K562 (cell line): ENCODE results near the gene SLIT1. TPM values are rescaled to one million over a fixed set of nuclear protein-coding genes. Genes with fewer than 3 reads are reported as not detected.

Experiments
- ATAC-seq: fragments of 200-7000 bp; cut with Tn5 transposase; 3 replicates; pipeline ENCODE4 v1.9.1; 2020; ENCODE audit warnings: moderate library complexity
- BruUV-seq: library from RNA; stranded (reverse); fragments of 400-500 nt; replicated peaks from 2 replicates; lab custom pipeline; 2021; lab: Mats Ljungman, UMichigan
- CTCF ChIA-PET: fragments of 300-600 bp; formaldehyde crosslinking; extraction: SDS; loops from one replicate; lab custom pipeline; 2021; ENCODE audit warnings: low intra/inter-chr PET ratio; lab: Yijun Ruan, JAX
- POLR2A ChIA-PET: fragments of 300-600, 350-650 bp; sonication (Branson Sonifier 250); formaldehyde crosslinking; extraction: SDS; loops from one replicate; lab custom pipeline; 2021; ENCODE audit warnings: antibody characterized with exemption, inconsistent platforms; lab: Yijun Ruan, JAX
- DNase-seq, 4 experiments: peaks; one replicate each; pipeline versions ENCODE4 v3.0.0 to v3.0.0-alpha.2; 2011 to 2018; ENCODE audit warnings: low spot score in 3 of 4, mixed read lengths in 3 of 4; ENCODE audit errors: extremely low read depth in 1 of 4
- FAIRE-seq: peaks from 2 replicates; lab custom pipeline; 2011; peaks lifted over from hg19 to GRCh38; lab: Jason Lieb, UNC
- H2AFZ ChIP-seq: 2 replicates; pipeline ENCODE4 v1.6.0; 2011; ENCODE audit warnings: low read depth, low read length, control low read depth, inconsistent platforms
- H3K27ac ChIP-seq: fragments of 200-600 bp; 3 replicates; pipeline ENCODE4 v1.8.0; 2011; ENCODE audit warnings: low read depth, mild to moderate bottlenecking, control low read depth, inconsistent platforms, low read length, moderate library complexity, mixed read lengths; ENCODE audit errors: extremely low read depth
- H3K27me3 ChIP-seq, 2 experiments: fragments of 300-600 bp in 1 of 2; 2 replicates in 1 of 2; 3 replicates in 1 of 2; pipeline versions ENCODE4 v1.6.0 to v1.8.0; 2011; ENCODE audit warnings: inconsistent platforms in 2 of 2, low read length in 2 of 2, mild to moderate bottlenecking in 1 of 2, mixed read lengths in 1 of 2, moderate library complexity in 1 of 2; ENCODE audit not compliant: control insufficient read depth in 2 of 2, insufficient read depth in 2 of 2
- H3K36me3 ChIP-seq: fragments of 300-600 bp; 3 replicates; pipeline ENCODE4 v1.8.0; 2011; ENCODE audit warnings: mild to moderate bottlenecking, low read length, inconsistent platforms; ENCODE audit not compliant: control insufficient read depth, insufficient read depth
- H3K4me1 ChIP-seq, 2 experiments: fragments of 200-600 bp in 1 of 2; replicated peaks in 1 of 2; 2 replicates in 1 of 2; 3 replicates in 1 of 2; pipeline versions ENCODE4 v1.5.1 to v1.8.0; 2011; ENCODE audit warnings: inconsistent platforms in 2 of 2, low read length in 2 of 2, mild to moderate bottlenecking in 1 of 2, mixed read lengths in 1 of 2, moderate library complexity in 1 of 2; ENCODE audit not compliant: control insufficient read depth in 2 of 2, insufficient read depth in 2 of 2
- H3K4me2 ChIP-seq: 2 replicates; pipeline ENCODE4 v1.6.1; 2011; ENCODE audit warnings: low read length, control low read depth, inconsistent platforms, mixed read lengths; ENCODE audit not compliant: insufficient read depth
- H3K4me3 ChIP-seq: fragments of 200-600 bp; sonication (generic), shearing (Covaris generic); 2 replicates; pipeline ENCODE4 v1.5.1; 2016; ENCODE audit warnings: control low read depth, inconsistent platforms
- H3K79me2 ChIP-seq: fragments of 200-600 bp; 3 replicates; pipeline ENCODE4 v1.8.0; 2011; ENCODE audit warnings: low read length, inconsistent platforms; ENCODE audit not compliant: control insufficient read depth, insufficient read depth
- H3K9ac ChIP-seq, 2 experiments: 2 replicates each; pipeline versions ENCODE4 v1.6.0 to v1.6.1; 2011; ENCODE audit warnings: low read depth in 2 of 2, low read length in 2 of 2, control low read depth in 1 of 2, inconsistent platforms in 1 of 2, mild to moderate bottlenecking in 1 of 2, mixed read lengths in 1 of 2; ENCODE audit not compliant: insufficient read depth in 1 of 2
- H3K9me1 ChIP-seq: one replicate; pipeline ENCODE4 v1.6.0; 2011; ENCODE audit warnings: inconsistent platforms, mild to moderate bottlenecking, low read length, moderate library complexity; ENCODE audit not compliant: control insufficient read depth, insufficient read depth
- H3K9me3 ChIP-seq: replicated peaks from 2 replicates; pipeline ENCODE4 v1.5.1; 2011; ENCODE audit warnings: low read depth, low read length, inconsistent platforms; ENCODE audit not compliant: control insufficient read depth, insufficient read depth
- H4K20me1 ChIP-seq: replicated peaks from 2 replicates; pipeline ENCODE4 v1.6.1; 2011; ENCODE audit warnings: low read length, inconsistent platforms, mixed read lengths; ENCODE audit not compliant: control insufficient read depth, insufficient read depth
- HNRNPL ChIP-seq: fragments of 200-400 bp; formaldehyde crosslinking; IDR thresholded peaks from 2 replicates; pipeline ENCODE4 v1.6.1; 2017; ENCODE audit warnings: low read depth, mild to moderate bottlenecking, low read length
- IFI16 ChIP-seq: fragments of 250-450 bp; sonication (Bioruptor Pico); IDR thresholded peaks from 2 replicates; pipeline ENCODE4 v2.1.2; 2022; ENCODE audit warnings: mild to moderate bottlenecking, inconsistent platforms
- KLF1 ChIP-seq: fragments of 450-650 bp; IDR thresholded peaks from 2 replicates; pipeline ENCODE4 v1.6.1; 2016; ENCODE audit warnings: missing genetic modification characterization, missing compliant biosample characterization
- KLF6 ChIP-seq: fragments of 250-450 bp; sonication (Bioruptor Pico); IDR thresholded peaks from 2 replicates; pipeline ENCODE4 v1.4.0; 2020; ENCODE audit warnings: mild to moderate bottlenecking, moderate library complexity, borderline replicate concordance
- SP2 ChIP-seq: IDR thresholded peaks from 2 replicates; pipeline ENCODE4 v1.6.1; 2011; ENCODE audit warnings: mild to moderate bottlenecking, low read depth, low read length, moderate library complexity; ENCODE audit not compliant: poor library complexity, severe bottlenecking; ENCODE audit errors: extremely low read depth
- USF2 ChIP-seq: sonication (generic); formaldehyde crosslinking; IDR thresholded peaks from 2 replicates; pipeline ENCODE4 v1.5.0; 2020; ENCODE audit warnings: missing genetic modification reagents
- WGBS: fragments of 100-300 bp; shearing (Covaris generic); methylation state at CpG from one replicate; pipeline ENCODE4 v1.1.6; 2016; ENCODE audit warnings: low coverage, mixed read lengths; ENCODE audit not compliant: insufficient coverage; ENCODE audit errors: missing lambda C conversion rate; 5-methylcytosine and 5-hydroxymethylcytosine counted together
- in situ Hi-C: fragments of 300-500 bp; cut with MboI; formaldehyde crosslinking; loops from 4 replicates; pipeline ENCODE4 v1.15.0; 2018; ENCODE audit warnings: inconsistent platforms, mixed read lengths
- intact Hi-C: fragments of 100-400 bp; cut with micrococcal nuclease; formaldehyde crosslinking; loops from 2 replicates; pipeline ENCODE4 v1.14.2; 2022
- polyA plus RNA-seq, 8 experiments: library from polyadenylated mRNA; depleted of rRNA in 4 of 8; stranded (reverse) in 5 of 8; unstranded in 3 of 8; fragments of >200 nt; fragmentation: Nextera tagmentation in 2 of 8; fragmentation: Illumina TruSeq in 1 of 8; extraction: Ambion mirVana in 2 of 8; extraction: Trizol in 1 of 8; gene quantifications; 2 replicates each; pipeline versions ENCODE4 v1.2.1 to v1.2.3, GENCODE V29; 2011 to 2014; ENCODE audit warnings: inconsistent platforms in 1 of 8, missing spikeins in 1 of 8
- total RNA-seq, 7 experiments: library from RNA; depleted of rRNA in 6 of 7; stranded (reverse); fragments of >200 nt in 6 of 7; fragmentation: Illumina TruSeq in 2 of 7; extraction: Trizol in 2 of 7; gene quantifications; 2 replicates each; pipeline versions ENCODE4 v1.2.1 to v1.2.3, GENCODE V29; 2011 to 2021; ENCODE audit warnings: low replicate concordance in 1 of 7

The SLIT1 gene
- total and polyA plus RNA-seq, 9 of the 15 experiments (the other 6 are each of a cell fraction or from before 2014, with no cell fraction given): 0.01 to 0.11 (median 0.04) TPM; not detected in 3

GRCh38 chr10:97199152-97199551 is 13.4 kb upstream of the SLIT1 start (continued):
- no peak for TF ChIP-seq USF2 (CRISPR knock-in tag)
- TF ChIP-seq KLF1: no peak
- TF ChIP-seq HNRNPL: no peak

GRCh38 chr10:97197030-97197500 is 11.3 kb upstream of the SLIT1 start:
- Histone ChIP-seq H3K4me2 (no peak overlapping the region), H3K9me3 (no peaks in the 10 kb centered on the region), H2AFZ (no peak overlapping the region), H3K9me1 (no peaks in the 10 kb centered on the region), H3K9ac (no peak overlapping the region), H3K27ac (no peak overlapping the region), H3K4me1 (peaks cover 0 to 10% of the 10 kb centered on the region in 2 experiments; a peak in 2 of 5 replicates), H3K4me3 (no peak overlapping the region), H3K79me2 (no peaks in the 10 kb centered on the region), H3K36me3 (no peaks in the 10 kb centered on the region), H3K27me3 (peaks cover 10 to 31% of the 10 kb centered on the region in 2 experiments)
- no TSS peak for BruUV-seq
- ChIA-PET POLR2A (interaction anchor here (0.6 to 1.2 kb wide), 3 partner anchors 26 to 822 kb away, joined by 3 to 4 read pairs (median 3); no protein-coding TSS in a partner anchor), CTCF (interaction anchor here (0.5 kb wide), 1 partner anchor 88 kb away, joined by 3 read pairs; no protein-coding TSS in a partner anchor)
- DNase-seq (peak in 1 of 4 experiments; percentile 6), ATAC-seq (no peak), FAIRE-seq (no peak)
- WGBS: 4% methylated on average over 7 of the region's 7 CpGs
- in situ Hi-C loops: no loop called here
- TF ChIP-seq KLF6 (CRISPR knock-in tag) (no peak), IFI16 (no peak), SP2 (no peak)
- TF ChIP-seq, all 486 proteins: peak for 0
- H4K20me1 ChIP-seq: no peaks in the 10 kb centered on the region
- intact Hi-C loops: loop anchor here (5.0 kb wide), 1 partner anchor 125 kb away; no protein-coding TSS in a partner anchor
